Osteocyte (in vitro differentiated cells): ENCODE measurements around the gene CDH13. TPM values are rescaled to one million over a fixed set of nuclear protein-coding genes. Genes with fewer than 3 reads are reported as not detected.

Experiments used
- DNase-seq: peaks from one replicate; pipeline ENCODE4 v3.0.0; 2021; ENCODE audit warnings: mixed read lengths; ENCODE audit not compliant: unreplicated experiment; ENCODE audit errors: extremely low spot score
- H3K27ac Mint-ChIP-seq: one replicate; pipeline ENCODE4 v1.8.0; 2021; ENCODE audit warnings: mild to moderate bottlenecking, mixed read lengths; ENCODE audit not compliant: unreplicated experiment
- H3K27me3 Mint-ChIP-seq: one replicate; pipeline ENCODE4 v1.8.0; 2021; ENCODE audit warnings: mixed read lengths; ENCODE audit not compliant: unreplicated experiment
- H3K36me3 Mint-ChIP-seq: one replicate; pipeline ENCODE4 v1.8.0; 2021; ENCODE audit warnings: mixed read lengths; ENCODE audit not compliant: unreplicated experiment
- H3K4me1 Mint-ChIP-seq: one replicate; pipeline ENCODE4 v1.8.0; 2021; ENCODE audit warnings: mixed read lengths; ENCODE audit not compliant: unreplicated experiment
- H3K4me3 Mint-ChIP-seq: one replicate; pipeline ENCODE4 v1.8.0; 2021; ENCODE audit warnings: mild to moderate bottlenecking, moderate library complexity, mixed read lengths; ENCODE audit not compliant: unreplicated experiment
- H3K9me3 Mint-ChIP-seq: one replicate; pipeline ENCODE4 v1.8.0; 2021; ENCODE audit warnings: mixed read lengths; ENCODE audit not compliant: unreplicated experiment
- CTCF ChIP-seq: fragments of 200-600 bp; sonication (generic); IDR thresholded peaks from 2 replicates; pipeline ENCODE4 v1.5.0; 2021; ENCODE audit warnings: antibody characterized with exemption, mild to moderate bottlenecking, moderate library complexity
- total RNA-seq: library from RNA; stranded (reverse); gene quantifications from 2 replicates; pipeline ENCODE4 v1.2.1, GENCODE V29; 2021

Gene CDH13
- total RNA-seq, 1 donor from 2014 or later = 27.0 TPM

- H3K9me3 Mint-ChIP-seq = no peaks in the 10 kb centered on the region
- H3K36me3 Mint-ChIP-seq = no peaks in the 10 kb centered on the region
- no peaks in the 10 kb centered on the region for H3K27me3 Mint-ChIP-seq
- DNase-seq = no peak
- no peak overlapping the region for H3K4me3 Mint-ChIP-seq
- H3K4me1 Mint-ChIP-seq = peaks cover 44% of the 10 kb centered on the region
- no peak overlapping the region for H3K27ac Mint-ChIP-seq
- no peak for TF ChIP-seq CTCF
Measured at GRCh38 chr16:82636485-82636884, 9.7 kb downstream of the CDH13 start.

- Mint-ChIP-seq H3K4me1 (peaks cover 43% of the 10 kb centered on the region), H3K36me3 (no peaks in the 10 kb centered on the region), H3K4me3 (no peak overlapping the region), H3K27me3 (no peaks in the 10 kb centered on the region), H3K27ac (no peak overlapping the region), H3K9me3 (no peaks in the 10 kb centered on the region)
- DNase-seq = no peak
- no peak for TF ChIP-seq CTCF
Measured at GRCh38 chr16:82636958-82637357, 10.2 kb downstream of the CDH13 start.

- H3K27ac Mint-ChIP-seq = peak overlapping the region; percentile 74
- peaks cover 43% of the 10 kb centered on the region for H3K4me1 Mint-ChIP-seq
- no peak overlapping the region for H3K4me3 Mint-ChIP-seq
- TF ChIP-seq CTCF = no peak
- no peaks in the 10 kb centered on the region for H3K9me3 Mint-ChIP-seq
- no peaks in the 10 kb centered on the region for H3K36me3 Mint-ChIP-seq
- H3K27me3 Mint-ChIP-seq = no peaks in the 10 kb centered on the region
- no peak for DNase-seq
Measured at GRCh38 chr16:82638095-82638798, 11.5 kb downstream of the CDH13 start.

- no peaks in the 10 kb centered on the region for H3K36me3 Mint-ChIP-seq
- TF ChIP-seq CTCF = no peak
- DNase-seq = no peak
- peak overlapping the region; percentile 43 for H3K27ac Mint-ChIP-seq
- H3K4me3 Mint-ChIP-seq = no peak overlapping the region
- no peaks in the 10 kb centered on the region for H3K9me3 Mint-ChIP-seq
- H3K4me1 Mint-ChIP-seq = peaks cover 35% of the 10 kb centered on the region
- no peaks in the 10 kb centered on the region for H3K27me3 Mint-ChIP-seq
Measured at GRCh38 chr16:82639263-82639662, 12.5 kb downstream of the CDH13 start.

GRCh38 chr16:82639666-82640336, 13.0 kb downstream of the CDH13 start:
- no peak for DNase-seq
- Mint-ChIP-seq H3K36me3 (no peaks in the 10 kb centered on the region), H3K9me3 (no peaks in the 10 kb centered on the region), H3K4me3 (no peak overlapping the region), H3K4me1 (peaks cover 30% of the 10 kb centered on the region), H3K27ac (peak overlapping the region; percentile 2), H3K27me3 (no peaks in the 10 kb centered on the region)
- peak; percentile 84 for TF ChIP-seq CTCF
